ENCODE data around the gene WDR38.
"Not testable (repeated sequence)": the region's sequence is repeated elsewhere in the genome, so short reads cannot be mapped to it uniquely, and the experiment has no call there.

WDR38 gene

GRCh38 chr9:124835026-124835557 is 18.2 kb upstream of the WDR38 start:
- peak; percentile 47 for DNase-seq

GRCh38 chr9:124838132-124838531 is 15.1 kb upstream of the WDR38 start:
- DNase-seq: not testable (repeated sequence)

- DNase-seq: not testable (repeated sequence)
These were observed 14.5 kb upstream of the WDR38 start for GRCh38 chr9:124838567-124839275.

- peak; percentile 47 for DNase-seq
These were observed 13.5 kb upstream of the WDR38 start for GRCh38 chr9:124839612-124840299.

- peak; percentile 56 for DNase-seq
These were observed 12.9 kb upstream of the WDR38 start for GRCh38 chr9:124840300-124840833.

- no peak for DNase-seq
These were observed 12.0 kb upstream of the WDR38 start for GRCh38 chr9:124841075-124841821.

DNA sequence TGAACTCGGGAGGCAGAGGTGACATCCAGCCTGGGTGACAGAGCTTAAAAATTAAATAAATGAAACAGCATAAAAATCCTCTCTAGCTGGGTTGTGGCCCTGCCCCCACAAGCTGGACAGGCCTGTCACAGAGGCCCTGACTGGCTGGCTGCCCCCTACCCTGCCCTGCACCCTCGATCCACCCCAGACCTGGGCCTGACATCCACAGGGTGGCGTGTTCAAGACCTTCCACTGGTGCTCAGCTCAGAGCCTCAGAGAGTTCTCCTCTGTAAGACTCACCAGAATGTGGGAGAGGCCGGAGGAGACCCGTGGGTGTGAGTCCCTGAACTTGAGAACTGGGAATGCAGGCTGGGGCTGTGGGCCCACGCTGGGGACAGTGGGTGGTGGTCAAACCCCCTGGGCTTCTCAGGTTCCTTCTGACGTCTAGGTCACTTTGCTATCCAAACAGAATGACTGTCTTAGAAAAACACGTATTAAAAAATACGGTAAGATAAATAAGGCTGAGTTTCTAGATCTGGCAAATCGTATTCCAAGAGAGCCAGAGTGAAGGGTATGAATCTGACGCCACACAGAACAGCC is 9.7 kb upstream of the WDR38 start:
- no peak for DNase-seq

- DNase-seq: no peak
These were observed 9.0 kb upstream of the WDR38 start for GRCh38 chr9:124844291-124844690.

GRCh38 chr9:124846467-124846866 is 6.8 kb upstream of the WDR38 start:
- not testable (repeated sequence) for DNase-seq

GRCh38 chr9:124846969-124847368 is 6.3 kb upstream of the WDR38 start:
- no peak for DNase-seq

GRCh38 chr9:124849801-124850200 is 3.5 kb upstream of the WDR38 start:
- DNase-seq: no peak

DNA sequence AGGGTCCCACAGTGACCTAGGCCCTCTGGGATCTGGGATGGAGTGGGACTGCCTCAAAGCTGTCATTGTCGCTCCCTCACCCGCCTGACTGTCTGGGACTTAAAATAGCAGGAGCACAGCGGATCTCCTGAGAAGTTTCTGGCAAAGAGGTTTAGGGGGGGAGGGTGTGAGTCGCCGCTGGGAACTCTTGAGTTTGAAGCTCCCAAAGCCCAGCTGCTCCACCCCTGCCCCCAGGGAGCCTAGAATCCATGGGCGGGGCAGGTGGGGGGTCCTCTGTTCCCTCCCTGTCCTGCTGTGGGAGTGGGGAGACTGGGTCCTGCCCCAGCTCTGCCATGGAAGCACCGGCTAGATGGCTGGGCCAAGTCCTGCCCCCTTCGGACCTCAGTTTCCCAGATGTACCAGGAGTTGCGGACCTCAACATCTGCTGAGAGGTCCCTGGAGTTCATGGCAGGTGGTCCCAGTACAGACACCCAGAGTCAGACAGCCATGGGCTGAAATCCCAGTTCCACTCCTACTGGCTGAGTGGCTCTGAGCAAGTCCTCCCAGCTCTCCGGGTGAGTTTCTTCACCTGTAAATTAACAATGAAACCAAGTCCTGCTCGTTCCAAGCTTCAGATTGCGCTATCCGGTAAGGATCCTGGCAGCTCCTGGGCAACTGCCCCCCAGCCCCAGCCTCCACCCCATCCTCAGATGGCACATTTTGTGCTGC is 985 bp upstream of the WDR38 start:
- no peak for DNase-seq

GRCh38 chr9:124853605-124854143 is 414 bp downstream of the WDR38 start:
- DNase-seq: no peak

DNA sequence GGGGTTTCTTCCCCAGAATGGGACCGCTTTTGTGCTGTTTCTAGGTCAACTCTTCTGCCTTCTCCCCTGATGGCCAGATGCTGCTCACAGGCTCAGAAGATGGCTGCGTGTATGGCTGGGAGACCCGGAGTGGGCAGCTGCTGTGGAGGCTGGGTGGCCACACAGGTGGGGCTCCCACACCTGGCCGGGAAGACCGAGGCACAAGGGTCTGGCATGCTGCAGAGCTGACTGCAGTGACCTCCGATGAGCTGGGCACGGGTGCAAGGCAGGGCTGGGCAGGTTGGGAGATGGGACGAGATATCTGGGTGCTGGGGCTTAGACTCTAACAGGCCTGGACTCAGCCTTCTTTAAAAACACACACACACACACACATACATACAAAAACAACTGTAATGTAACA is 901 bp downstream of the WDR38 start:
- no peak for DNase-seq

DNA sequence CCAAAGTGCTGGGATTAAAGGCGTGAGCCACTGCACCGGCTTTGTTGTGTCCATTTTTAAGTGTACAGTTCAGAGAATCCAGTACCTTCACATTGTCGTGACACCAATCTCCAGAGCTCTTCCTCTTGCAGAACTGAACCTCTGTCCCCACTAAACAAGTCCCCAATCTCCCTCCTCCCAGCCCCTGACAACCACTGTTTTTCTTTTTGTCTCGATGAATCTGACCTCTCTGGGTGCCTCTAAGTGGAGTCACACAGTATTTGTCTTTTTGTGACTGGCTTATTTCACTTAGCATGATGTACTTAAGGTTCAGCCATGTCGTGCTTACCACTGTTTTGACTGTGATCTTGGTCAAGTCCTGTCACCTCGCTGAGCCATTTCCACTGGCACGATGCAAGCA is 1.6 kb downstream of the WDR38 start:
- DNase-seq: no peak

- no peak for DNase-seq
These were observed 2.3 kb downstream of the WDR38 start for GRCh38 chr9:124855566-124855943.

GRCh38 chr9:124855944-124856765 is 2.9 kb downstream of the WDR38 start:
- DNase-seq: peak; percentile 73

DNA sequence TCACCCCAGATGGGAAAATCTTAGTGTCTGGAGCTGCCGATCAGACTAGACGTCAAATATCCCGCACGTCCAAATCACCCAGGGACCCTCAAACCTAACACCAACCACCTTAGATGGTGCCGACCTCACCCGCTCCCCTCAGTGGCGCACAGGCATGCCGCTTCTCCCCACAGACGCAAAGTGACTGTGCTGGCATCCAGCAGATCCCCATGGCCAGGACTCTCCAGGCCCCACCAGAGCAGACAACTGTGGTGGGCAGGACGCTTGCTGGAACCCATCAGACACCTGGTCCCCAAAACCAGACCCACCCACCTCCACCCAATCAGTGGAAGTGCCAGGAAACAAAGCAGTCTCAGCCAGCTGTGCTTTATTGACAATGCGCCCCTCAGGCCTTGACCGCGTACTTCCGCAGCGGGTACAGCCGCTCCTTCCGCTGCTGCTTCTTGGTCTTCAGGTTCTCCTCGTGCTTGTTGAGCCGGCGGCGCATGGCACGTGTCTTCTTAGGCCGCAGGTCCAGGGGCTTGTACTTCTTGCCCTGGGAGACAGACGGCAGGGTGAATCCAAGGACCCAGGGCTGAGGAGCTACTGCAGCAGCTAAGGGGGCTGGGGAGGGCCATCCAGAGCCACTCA is 4.4 kb downstream of the WDR38 start:
- DNase-seq: no peak

GRCh38 chr9:124858330-124859046 is 5.2 kb downstream of the WDR38 start:
- no peak for DNase-seq

Data from hematopoietic multipotent progenitor cell treated with erythropoietin and hydrocortisone succinate and interleukin-3 and kit ligand, for 6 days (in vitro differentiated cells).